IMR-90 (cell line): ENCODE results near the gene GSTA1. TPM values are rescaled to one million over a fixed set of nuclear protein-coding genes. Genes with fewer than 3 reads are reported as not detected.

ENCODE experiments used
- ATAC-seq: fragments of 200-7000 bp; cut with Tn5 transposase; 2 replicates; pipeline ENCODE4 v1.9.1; 2020; ENCODE audit warnings: low read depth, mild to moderate bottlenecking, moderate library complexity
- BruUV-seq: library from RNA; stranded (reverse); fragments of 400-500 nt; replicated peaks from 2 replicates; lab custom pipeline; 2021; lab: Mats Ljungman, UMichigan
- CTCF ChIA-PET: fragments of 300-600 bp; formaldehyde crosslinking; extraction: SDS; loops from one replicate; lab custom pipeline; 2021; ENCODE audit warnings: antibody characterized with exemption; lab: Yijun Ruan, JAX
- POLR2A ChIA-PET: fragments of 300-600 bp; sonication (Branson Sonifier 250); formaldehyde crosslinking; loops from one replicate; lab custom pipeline; 2022; ENCODE audit warnings: antibody characterized with exemption; ENCODE audit not compliant: unreplicated experiment; lab: Charles Lee
- DNase-seq: peaks from one replicate; pipeline ENCODE4 v3.0.0; 2013
- H2AFZ ChIP-seq: replicated peaks from 2 replicates; pipeline ENCODE3; 2013; ENCODE audit warnings: low read length, mild to moderate bottlenecking; ENCODE audit not compliant: poor library complexity
- H2AK5ac ChIP-seq: 2 replicates; pipeline ENCODE4 v1.6.1; 2013; ENCODE audit warnings: low read depth, low read length, inconsistent platforms
- H2AK9ac ChIP-seq: replicated peaks from 2 replicates; pipeline ENCODE3; 2013; ENCODE audit warnings: mild to moderate bottlenecking, low read depth, low read length, moderate library complexity; ENCODE audit not compliant: poor library complexity
- H2BK120ac ChIP-seq: 2 replicates; pipeline ENCODE4 v1.6.1; 2013; ENCODE audit warnings: low read depth, low read length, inconsistent platforms
- H2BK15ac ChIP-seq: 3 replicates; pipeline ENCODE4 v1.6.1; 2013; ENCODE audit warnings: low read depth, low read length, inconsistent platforms
- H2BK20ac ChIP-seq: 2 replicates; pipeline ENCODE4 v1.6.1; 2013; ENCODE audit warnings: low read depth, mild to moderate bottlenecking, inconsistent platforms, low read length, moderate library complexity
- H2BK5ac ChIP-seq: 2 replicates; pipeline ENCODE4 v1.6.1; 2013; ENCODE audit warnings: mild to moderate bottlenecking, low read depth, low read length, inconsistent platforms; ENCODE audit not compliant: poor library complexity, severe bottlenecking
- H3K14ac ChIP-seq: replicated peaks from 2 replicates; pipeline ENCODE4 v1.6.1; 2013; ENCODE audit warnings: low read depth, low read length, inconsistent platforms
- H3K18ac ChIP-seq: 2 replicates; pipeline ENCODE4 v1.6.1; 2013; ENCODE audit warnings: low read depth, low read length, control low read depth
- H3K23ac ChIP-seq: 2 replicates; pipeline ENCODE4 v1.6.1; 2013; ENCODE audit warnings: low read depth, low read length, inconsistent platforms
- H3K27ac ChIP-seq: 2 replicates; pipeline ENCODE4 v1.5.1; 2013; ENCODE audit warnings: mild to moderate bottlenecking, control low read depth, low read length; ENCODE audit not compliant: insufficient read depth
- H3K27me3 ChIP-seq: 2 replicates; pipeline ENCODE4 v1.6.1; 2013; ENCODE audit warnings: low read length; ENCODE audit not compliant: control insufficient read depth, insufficient read depth
- H3K36me3 ChIP-seq: 2 replicates; pipeline ENCODE4 v1.6.1; 2013; ENCODE audit warnings: low read length, mixed read lengths; ENCODE audit not compliant: control insufficient read depth, insufficient read depth
- H3K4ac ChIP-seq: 2 replicates; pipeline ENCODE4 v1.6.1; 2013; ENCODE audit warnings: low read depth, low read length, inconsistent platforms
- H3K4me1 ChIP-seq: 2 replicates; pipeline ENCODE4 v1.6.1; 2013; ENCODE audit warnings: low read length, mixed read lengths; ENCODE audit not compliant: control insufficient read depth, insufficient read depth
- H3K4me2 ChIP-seq: 2 replicates; pipeline ENCODE4 v1.6.1; 2013; ENCODE audit warnings: low read depth, mild to moderate bottlenecking, control low read depth, low read length, moderate library complexity
- H3K4me3 ChIP-seq: 2 replicates; pipeline ENCODE4 v1.5.1; 2013; ENCODE audit warnings: low read depth, mild to moderate bottlenecking, control low read depth, low read length, moderate library complexity; ENCODE audit not compliant: insufficient read depth
- H3K56ac ChIP-seq: 2 replicates; pipeline ENCODE4 v1.6.1; 2013; ENCODE audit warnings: low read length, inconsistent platforms; ENCODE audit not compliant: insufficient read depth; ENCODE audit errors: extremely low read depth
- H3K79me1 ChIP-seq, 2 experiments: 2 replicates each; pipeline ENCODE4 v1.6.1; 2013; ENCODE audit warnings: low read length in 2 of 2, inconsistent platforms in 1 of 2, low read depth in 1 of 2
- H3K9ac ChIP-seq: 2 replicates; pipeline ENCODE4 v1.6.1; 2013; ENCODE audit warnings: low read depth, low read length, control low read depth
- H3K9me1 ChIP-seq: 2 replicates; pipeline ENCODE4 v1.6.1; 2013; ENCODE audit warnings: low read length, inconsistent platforms; ENCODE audit not compliant: insufficient read depth
- H3K9me3 ChIP-seq: 2 replicates; pipeline ENCODE4 v1.6.1; 2013; ENCODE audit warnings: low read length; ENCODE audit not compliant: control insufficient read depth, insufficient read depth
- H4K20me1 ChIP-seq: 2 replicates; pipeline ENCODE4 v1.6.1; 2013; ENCODE audit warnings: low read length, inconsistent platforms; ENCODE audit not compliant: insufficient read depth
- H4K5ac ChIP-seq: 2 replicates; pipeline ENCODE4 v1.6.1; 2013; ENCODE audit warnings: mild to moderate bottlenecking, low read depth, low read length, control low read depth
- H4K8ac ChIP-seq, 2 experiments: 2 replicates each; pipeline ENCODE4 v1.6.1; 2013; ENCODE audit warnings: low read depth in 2 of 2, low read length in 2 of 2, control low read depth in 1 of 2, inconsistent platforms in 1 of 2
- H4K91ac ChIP-seq: 2 replicates; pipeline ENCODE4 v1.6.1; 2013; ENCODE audit warnings: low read depth, low read length, inconsistent platforms; ENCODE audit not compliant: insufficient read depth
- BHLHE40 ChIP-seq: fragments of 150-350 bp; IDR thresholded peaks from 2 replicates; pipeline ENCODE4 v1.6.1; 2016; ENCODE audit warnings: mild to moderate bottlenecking, low read depth, low read length
- CEBPB ChIP-seq: IDR thresholded peaks from 2 replicates; pipeline ENCODE4 v1.6.1; 2012; ENCODE audit warnings: low read depth, low read length, improper control_type of control experiment
- CHD1 ChIP-seq: IDR thresholded peaks from 2 replicates; pipeline ENCODE4 v1.6.1; 2012; ENCODE audit warnings: low read depth, low read length, improper control_type of control experiment
- CTCF ChIP-seq: conservative IDR thresholded peaks from 2 replicates; pipeline ENCODE4 v1.5.1; 2012; ENCODE audit warnings: mild to moderate bottlenecking, low read depth, low read length, improper control_type of control experiment
- FOS ChIP-seq: fragments of 150-350 bp; IDR thresholded peaks from 2 replicates; pipeline ENCODE4 v1.6.1; 2016; ENCODE audit warnings: low read depth, low read length
- MAFK ChIP-seq: IDR thresholded peaks from 2 replicates; pipeline ENCODE4 v1.6.1; 2012; ENCODE audit warnings: low read depth, low read length, improper control_type of control experiment
- MAZ ChIP-seq: IDR thresholded peaks from 2 replicates; pipeline ENCODE4 v1.6.1; 2012; ENCODE audit warnings: low read depth, mild to moderate bottlenecking, low read length, improper control_type of control experiment, moderate library complexity, borderline replicate concordance
- MXI1 ChIP-seq: IDR thresholded peaks from 2 replicates; pipeline ENCODE4 v1.6.1; 2012; ENCODE audit warnings: low read depth, mild to moderate bottlenecking, low read length, moderate library complexity, borderline replicate concordance
- NFE2L2 ChIP-seq: fragments of 150-350 bp; IDR thresholded peaks from 2 replicates; pipeline ENCODE4 v1.6.1; 2016; ENCODE audit warnings: low read depth, mild to moderate bottlenecking, low read length
- POLR2A ChIP-seq: IDR thresholded peaks from 2 replicates; pipeline ENCODE4 v1.6.1; 2012; ENCODE audit warnings: mild to moderate bottlenecking, low read depth, low read length
- RAD21 ChIP-seq: IDR thresholded peaks from 2 replicates; pipeline ENCODE4 v1.6.1; 2012; ENCODE audit warnings: low read length, improper control_type of control experiment
- RCOR1 ChIP-seq: IDR thresholded peaks from 2 replicates; pipeline ENCODE4 v1.6.1; 2012; ENCODE audit warnings: mild to moderate bottlenecking, low read length, improper control_type of control experiment; ENCODE audit not compliant: insufficient replicate concordance
- RFX5 ChIP-seq: IDR thresholded peaks from 2 replicates; pipeline ENCODE4 v1.8.0; 2012; ENCODE audit warnings: low read depth, mild to moderate bottlenecking, low read length, moderate library complexity
- SMC3 ChIP-seq: fragments of 150-350 bp; IDR thresholded peaks from 2 replicates; pipeline ENCODE4 v1.6.1; 2016; ENCODE audit warnings: low read depth, mild to moderate bottlenecking, antibody characterized with exemption, low read length, moderate library complexity
- WGBS, 2 experiments: methylation state at CpG; one replicate each; pipeline versions ENCODE4 v1.1.5 to v1.1.7; 2013; ENCODE audit warnings: missing lambda C conversion rate in 2 of 2; ENCODE audit not compliant: insufficient read length in 1 of 2; ENCODE audit errors: extremely low coverage in 2 of 2; 5-methylcytosine and 5-hydroxymethylcytosine counted together
- dilution Hi-C: fragments of 300-500 bp; cut with HindIII; formaldehyde crosslinking; loops from one replicate; pipeline ENCODE4 v1.14.3; 2018; ENCODE audit warnings: low sequenced_read_pairs; ENCODE audit not compliant: unreplicated experiment
- in situ Hi-C: fragments of 300-500 bp; cut with MboI; formaldehyde crosslinking; loops from 3 replicates; pipeline ENCODE4 v1.14.3; 2019; ENCODE audit warnings: low sequenced_read_pairs, inconsistent platforms, mixed read lengths
- intact Hi-C: fragments of 100-400 bp; cut with micrococcal nuclease; formaldehyde crosslinking; loops from 2 replicates; pipeline ENCODE4 v1.10.0; 2022
- polyA plus RNA-seq, 3 experiments: library from polyadenylated mRNA; depleted of rRNA; stranded (reverse); fragments of >200 nt; gene quantifications; 2 replicates each; pipeline ENCODE4 v1.2.3, GENCODE V29; 2012; ENCODE audit warnings: low replicate concordance in 1 of 3
- total RNA-seq: library from RNA; depleted of rRNA; stranded (reverse); fragments of >200 nt; gene quantifications from 2 replicates; pipeline ENCODE4 v1.2.3, GENCODE V29; 2012
- TF ChIP-seq, protein P1 (sequence below): fragments of 150-350 bp; IDR thresholded peaks from 2 replicates; pipeline ENCODE4 v1.6.1; 2016; ENCODE audit warnings: low read depth, mild to moderate bottlenecking, low read length, moderate library complexity, borderline replicate concordance
- TF ChIP-seq, protein P2 (sequence below): fragments of 150-350 bp; IDR thresholded peaks from 2 replicates; pipeline ENCODE4 v1.6.1; 2017; ENCODE audit warnings: mild to moderate bottlenecking, antibody characterized with exemption, low read length, low read depth

Gene GSTA1
- total and polyA plus RNA-seq, 2 of the 4 experiments (the other 2 are of a cell fraction), result 0.18 to 0.31 TPM

DNA sequence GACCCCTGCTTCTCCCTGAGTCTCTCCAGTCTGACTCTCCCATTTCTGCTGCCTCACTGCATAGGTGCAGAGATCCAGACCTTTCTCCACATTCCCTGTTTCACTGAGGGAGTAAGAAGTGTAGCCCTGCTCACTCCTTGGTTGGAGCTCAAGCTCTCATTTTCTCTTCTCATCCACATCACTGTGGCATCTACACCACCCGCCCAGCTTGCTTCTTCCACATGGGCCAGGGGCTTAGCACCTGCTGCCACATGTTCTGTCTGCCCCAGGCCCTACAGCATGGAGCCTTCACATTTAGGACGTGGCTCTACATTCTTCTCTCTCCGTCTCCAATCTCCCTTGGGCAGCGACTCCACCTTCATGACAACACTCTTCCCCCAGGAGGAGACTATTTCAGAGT, 45.5 kb upstream of the GSTA1 start:
- ChIA-PET CTCF (no interaction called here), POLR2A (no interaction called here)
- Histone ChIP-seq H3K27ac (no peak overlapping the region), H3K4me3 (no peak overlapping the region), H2BK15ac (no peak overlapping the region), H3K4ac (no peak overlapping the region), H3K4me2 (no peak overlapping the region), H3K4me1 (no peaks in the 10 kb centered on the region), H4K20me1 (no peaks in the 10 kb centered on the region), H2BK20ac (no peak overlapping the region), H2AFZ (no peak overlapping the region), H3K23ac (no peak overlapping the region), H3K9me3 (peaks cover 12% of the 10 kb centered on the region), H2BK5ac (no peak overlapping the region), H3K27me3 (peaks cover 22% of the 10 kb centered on the region), H2BK120ac (no peak overlapping the region), H3K14ac (no peak overlapping the region), H3K36me3 (no peaks in the 10 kb centered on the region), H3K18ac (no peak overlapping the region), H4K91ac (no peak overlapping the region), H3K56ac (no peak overlapping the region), H2AK9ac (no peak overlapping the region), H3K79me1 (no peaks in the 10 kb centered on the region), H3K9ac (no peak overlapping the region), H4K8ac (no peak overlapping the region), H3K9me1 (no peaks in the 10 kb centered on the region), H2AK5ac (no peak overlapping the region), H4K5ac (no peak overlapping the region)
- BruUV-seq, result no TSS peak
- in situ Hi-C loops (no loop called here), dilution Hi-C loops (no loop called here), intact Hi-C loops (no loop called here)
- WGBS, 2 experiments, result 75% methylated on average over 4 of the region's 4 CpGs; no CpG with 5 or more reads in 1 of the 2 experiments
- no peak for ATAC-seq
- DNase-seq, result no peak
- TF ChIP-seq RCOR1, result no peak
- TF ChIP-seq CEBPB, result no peak
- no peak for TF ChIP-seq FOS
- no peak for TF ChIP-seq BHLHE40
- TF ChIP-seq NFE2L2, result no peak
- TF ChIP-seq CTCF, result no peak
- TF ChIP-seq MAFK, result no peak
- TF ChIP-seq SMC3, result no peak
- no peak for TF ChIP-seq POLR2A
- no peak for TF ChIP-seq MAZ
- no peak for TF ChIP-seq MXI1
- TF ChIP-seq, protein P1, sequence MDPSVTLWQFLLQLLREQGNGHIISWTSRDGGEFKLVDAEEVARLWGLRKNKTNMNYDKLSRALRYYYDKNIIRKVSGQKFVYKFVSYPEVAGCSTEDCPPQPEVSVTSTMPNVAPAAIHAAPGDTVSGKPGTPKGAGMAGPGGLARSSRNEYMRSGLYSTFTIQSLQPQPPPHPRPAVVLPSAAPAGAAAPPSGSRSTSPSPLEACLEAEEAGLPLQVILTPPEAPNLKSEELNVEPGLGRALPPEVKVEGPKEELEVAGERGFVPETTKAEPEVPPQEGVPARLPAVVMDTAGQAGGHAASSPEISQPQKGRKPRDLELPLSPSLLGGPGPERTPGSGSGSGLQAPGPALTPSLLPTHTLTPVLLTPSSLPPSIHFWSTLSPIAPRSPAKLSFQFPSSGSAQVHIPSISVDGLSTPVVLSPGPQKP, result no peak
- TF ChIP-seq RAD21, result no peak
- no peak for TF ChIP-seq CHD1
- no peak for TF ChIP-seq RFX5
- TF ChIP-seq, protein P2, sequence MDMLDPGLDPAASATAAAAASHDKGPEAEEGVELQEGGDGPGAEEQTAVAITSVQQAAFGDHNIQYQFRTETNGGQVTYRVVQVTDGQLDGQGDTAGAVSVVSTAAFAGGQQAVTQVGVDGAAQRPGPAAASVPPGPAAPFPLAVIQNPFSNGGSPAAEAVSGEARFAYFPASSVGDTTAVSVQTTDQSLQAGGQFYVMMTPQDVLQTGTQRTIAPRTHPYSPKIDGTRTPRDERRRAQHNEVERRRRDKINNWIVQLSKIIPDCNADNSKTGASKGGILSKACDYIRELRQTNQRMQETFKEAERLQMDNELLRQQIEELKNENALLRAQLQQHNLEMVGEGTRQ, result no peak
